ENCODE data around the gene SUN1.

The SUN1 gene

GRCh38 chr7:876077-876971 is 44.0 kb downstream of the SUN1 start, which contains the start of gene GET4:
Gene GET4, plus strand, starts transcription at chr7:876554. Its CDS starts 92 bp downstream, at chr7:876646.
- peak; percentile 99 for FAIRE-seq
- DNase-seq (ENCODE audit: low spot score): peak; percentile 96

GRCh38 chr7:876972-877311 is 44.7 kb downstream of the SUN1 start:
- FAIRE-seq (no peak), DNase-seq (ENCODE audit: low spot score) (no peak)

- FAIRE-seq (no peak), DNase-seq (ENCODE audit: low spot score) (peak; percentile 46)
Observed at GRCh38 chr7:877312-878232, 45.3 kb downstream of the SUN1 start.

- no peak for FAIRE-seq
- DNase-seq (ENCODE audit: low spot score): no peak
Observed at GRCh38 chr7:879093-879492, 46.8 kb downstream of the SUN1 start.

- FAIRE-seq (no peak), DNase-seq (ENCODE audit: low spot score) (no peak)
Observed at GRCh38 chr7:879706-880105, 47.4 kb downstream of the SUN1 start.

- FAIRE-seq: peak; percentile 66
- DNase-seq (ENCODE audit: low spot score): no peak
Observed at GRCh38 chr7:880450-880849, 48.2 kb downstream of the SUN1 start.

- DNase-seq (ENCODE audit: low spot score): no peak
- FAIRE-seq: no peak
Observed at GRCh38 chr7:881441-882234, 49.4 kb downstream of the SUN1 start.

- peak; percentile 50 for FAIRE-seq
Observed at GRCh38 chr7:882336-883035, 50.2 kb downstream of the SUN1 start.

GRCh38 chr7:883055-884021 is 51.1 kb downstream of the SUN1 start:
- DNase-seq (ENCODE audit: low spot score): no peak
- FAIRE-seq: no peak

More at GRCh38 chr7:882336-883035, 50.2 kb downstream of the SUN1 start:
- no peak for DNase-seq (ENCODE audit: low spot score)

GRCh38 chr7:884191-885003 is 52.1 kb downstream of the SUN1 start:
- DNase-seq (ENCODE audit: low spot score): no peak
- peak; percentile 63 for FAIRE-seq

GRCh38 chr7:885261-885892 is 53.1 kb downstream of the SUN1 start:
- peak; percentile 80 for FAIRE-seq
- DNase-seq (ENCODE audit: low spot score): no peak

GRCh38 chr7:885893-886625 is 53.8 kb downstream of the SUN1 start:
- FAIRE-seq (no peak), DNase-seq (ENCODE audit: low spot score) (no peak)

GRCh38 chr7:886626-887487 is 54.6 kb downstream of the SUN1 start:
- DNase-seq (ENCODE audit: low spot score) (no peak), FAIRE-seq (no peak)

GRCh38 chr7:887488-887820 is 55.2 kb downstream of the SUN1 start:
- FAIRE-seq: no peak

GRCh38 chr7:888081-889024 is 56.1 kb downstream of the SUN1 start:
- FAIRE-seq (peak; percentile 46), DNase-seq (ENCODE audit: low spot score) (no peak)

More at GRCh38 chr7:887488-887820, 55.2 kb downstream of the SUN1 start:
- no peak for DNase-seq (ENCODE audit: low spot score)

GRCh38 chr7:889025-889390 is 56.7 kb downstream of the SUN1 start:
- FAIRE-seq (no peak), DNase-seq (ENCODE audit: low spot score) (no peak)

Measured in urothelium cell line (cell line).